HG03280 (cell line): ENCODE measurements around the gene PEX11A.

Experiments
- ATAC-seq: cut with Tn5 transposase; IDR thresholded peaks from one replicate; pipeline ENCODE4 v1.9.1; 2021; ENCODE audit warnings: mild to moderate bottlenecking, moderate library complexity; ENCODE audit not compliant: unreplicated experiment

The PEX11A gene

DNA sequence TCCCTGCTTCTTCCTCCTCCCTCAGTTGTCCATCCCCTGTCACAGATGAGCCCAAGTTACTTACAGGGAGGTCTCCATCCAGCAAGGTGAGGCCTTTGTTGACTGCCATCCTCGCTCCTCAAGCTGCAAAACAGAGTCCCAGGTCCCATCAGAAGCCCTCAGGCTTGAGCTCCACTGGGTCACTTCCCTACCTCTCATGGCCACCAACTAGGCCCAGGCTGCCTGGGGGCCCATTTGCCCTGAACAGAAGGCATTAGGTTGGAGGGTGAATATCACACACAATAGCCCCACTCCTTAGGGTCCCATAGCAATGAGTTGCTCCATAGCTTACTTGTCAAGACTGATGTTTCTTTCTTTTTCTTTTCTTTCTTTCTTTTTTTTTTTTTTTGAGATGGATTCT lies 13.2 kb downstream of the PEX11A start:
- ATAC-seq, result no peak

DNA sequence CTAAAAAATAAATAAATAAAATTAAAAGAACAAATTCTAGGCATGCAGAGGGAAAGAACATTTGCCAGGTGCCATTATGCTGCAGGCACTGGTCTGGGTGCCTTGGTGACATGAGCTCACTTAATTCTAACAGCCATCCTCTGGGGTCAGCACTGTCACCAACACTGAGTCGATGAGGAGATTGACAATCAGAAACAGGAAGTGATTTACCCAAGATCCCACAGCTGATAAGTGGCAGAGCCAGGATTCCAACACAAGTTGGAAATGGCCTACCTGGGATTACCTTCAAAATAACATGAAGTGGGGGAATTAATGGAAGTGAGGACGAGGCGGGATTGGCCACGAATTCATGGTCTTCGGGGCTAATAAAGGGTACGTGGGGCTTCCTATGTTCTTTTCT lies 14.9 kb downstream of the PEX11A start:
- ATAC-seq, result no peak

DNA sequence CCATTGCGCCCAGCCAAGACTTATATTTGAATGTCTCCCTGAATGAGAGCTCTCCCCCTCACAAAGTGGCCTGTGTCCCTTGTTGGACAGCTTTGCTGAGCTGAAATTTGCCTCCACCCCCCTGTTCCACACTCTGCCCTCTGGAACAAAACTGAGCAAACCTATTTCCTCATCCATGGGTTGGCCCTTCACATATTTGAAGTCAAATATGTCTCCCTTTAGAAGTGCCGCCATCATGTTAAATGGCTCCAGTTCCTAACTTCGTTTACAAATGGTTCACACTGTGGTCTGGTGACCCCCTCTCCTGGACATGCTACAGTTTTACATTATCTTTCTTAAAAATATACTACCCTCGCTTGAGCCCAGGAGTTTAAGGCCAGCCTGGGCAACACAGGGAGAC lies 16.0 kb downstream of the PEX11A start:
- no peak for ATAC-seq

DNA sequence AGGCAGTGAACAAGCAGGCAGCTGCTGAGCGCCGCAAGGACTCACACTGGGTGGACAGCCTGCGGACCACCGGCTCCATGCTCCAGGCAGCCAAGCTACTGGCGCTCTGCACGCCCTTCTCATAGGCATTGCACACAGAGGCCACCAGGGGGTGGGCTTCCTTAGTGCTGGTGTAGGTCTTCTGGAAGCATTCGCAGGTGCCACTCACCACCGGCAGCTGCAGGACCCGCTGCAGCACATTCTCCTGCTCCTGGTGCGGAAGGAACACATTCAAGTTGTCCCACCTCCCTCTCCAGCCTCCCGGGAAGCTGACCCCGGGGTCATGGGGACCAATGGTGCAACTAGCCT lies 17.4 kb downstream of the PEX11A start:
- no peak for ATAC-seq

GRCh38 chr15:89672221-89673164 lies 18.1 kb downstream of the PEX11A start:
- ATAC-seq, result no peak

DNA sequence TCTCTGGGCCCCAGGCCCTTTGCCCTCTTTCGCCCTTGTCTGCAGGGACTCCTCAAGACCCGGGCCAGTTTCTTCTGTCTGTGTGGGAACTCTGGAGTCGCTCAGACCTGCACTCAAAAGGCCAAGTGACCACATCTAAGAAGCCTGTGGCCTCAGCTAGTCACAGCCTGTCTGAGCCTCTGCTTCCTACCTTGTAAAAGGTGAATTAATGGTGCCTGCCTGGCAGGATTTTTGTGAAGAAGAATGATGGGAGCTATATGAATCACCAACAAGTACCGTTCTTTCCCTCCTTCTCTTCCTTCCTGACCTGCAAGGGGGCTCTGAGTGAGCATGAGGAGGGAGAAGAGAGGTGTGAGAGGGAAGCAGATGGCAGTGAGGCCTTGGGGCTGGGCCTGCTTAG lies 18.9 kb downstream of the PEX11A start:
- ATAC-seq, result no peak

GRCh38 chr15:89670971-89671560 lies 19.5 kb downstream of the PEX11A start:
- no peak for ATAC-seq

DNA sequence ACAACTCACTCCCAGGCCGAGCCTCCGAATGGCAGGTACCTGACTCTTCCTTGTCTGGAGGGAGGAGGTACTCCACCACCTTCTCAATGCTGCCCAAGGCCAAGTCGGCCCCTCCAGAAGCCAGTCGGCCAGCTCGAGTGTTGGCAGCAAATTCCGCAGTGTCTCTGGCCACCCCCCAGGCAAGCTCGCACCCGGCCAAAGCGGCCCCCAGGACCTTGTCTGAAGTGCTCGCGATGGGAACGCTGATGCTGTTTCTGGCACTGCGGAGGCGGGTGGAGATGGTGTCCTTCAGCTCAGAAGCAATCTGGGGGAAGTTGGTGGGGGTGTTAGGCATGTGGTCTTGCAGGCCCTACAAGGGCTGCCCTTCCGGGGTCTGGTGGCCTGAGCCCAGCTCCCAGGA lies 20.6 kb downstream of the PEX11A start:
- ATAC-seq, result no peak

- ATAC-seq, result no peak
Observed at GRCh38 chr15:89669309-89669865, 21.2 kb downstream of the PEX11A start.

GRCh38 chr15:89668171-89668570 lies 22.4 kb downstream of the PEX11A start:
- ATAC-seq, result no peak

- ATAC-seq, result no peak
Observed at GRCh38 chr15:89667706-89667960, 22.9 kb downstream of the PEX11A start.

GRCh38 chr15:89666858-89667705 lies 23.5 kb downstream of the PEX11A start:
- ATAC-seq, result no peak

- ATAC-seq, result no peak
Observed at GRCh38 chr15:89666184-89666857, 24.2 kb downstream of the PEX11A start.

DNA sequence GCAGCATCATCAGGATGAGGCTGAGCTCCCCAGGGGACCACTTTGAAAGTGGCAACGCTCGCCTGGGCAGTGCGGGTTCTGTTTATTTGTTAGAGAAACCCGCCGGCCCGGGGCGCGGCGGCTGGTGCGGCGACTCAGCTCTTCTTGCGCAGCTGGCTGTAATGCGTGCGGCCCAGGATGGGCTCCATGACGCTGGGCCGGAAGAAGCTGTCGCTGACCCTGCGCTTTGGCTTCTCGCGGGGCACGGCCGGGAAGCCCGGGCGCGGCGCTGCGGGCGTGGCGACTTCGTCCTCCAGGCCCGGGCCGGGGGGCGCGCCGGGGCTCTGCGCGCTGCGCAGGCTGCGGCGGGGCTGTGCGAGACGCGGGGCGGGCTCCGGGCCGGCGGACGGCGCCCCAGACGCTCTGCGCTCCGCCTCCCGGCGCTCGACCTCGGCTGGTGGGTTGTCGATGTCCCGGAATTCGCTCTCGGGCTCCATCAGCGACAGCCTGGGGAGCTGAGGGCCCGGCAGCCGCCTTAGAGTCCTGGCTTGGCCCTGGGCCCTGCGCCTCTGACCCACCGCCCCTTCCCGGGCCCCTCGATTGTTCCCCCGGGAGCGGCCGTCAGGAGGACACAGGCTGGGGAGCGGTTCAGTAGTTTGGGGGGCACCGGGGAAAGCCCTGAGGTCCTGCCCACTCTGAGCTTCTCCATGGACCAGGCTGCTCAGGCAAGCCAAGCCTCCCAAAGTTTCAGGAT lies 24.9 kb downstream of the PEX11A start:
- no peak for ATAC-seq

DNA sequence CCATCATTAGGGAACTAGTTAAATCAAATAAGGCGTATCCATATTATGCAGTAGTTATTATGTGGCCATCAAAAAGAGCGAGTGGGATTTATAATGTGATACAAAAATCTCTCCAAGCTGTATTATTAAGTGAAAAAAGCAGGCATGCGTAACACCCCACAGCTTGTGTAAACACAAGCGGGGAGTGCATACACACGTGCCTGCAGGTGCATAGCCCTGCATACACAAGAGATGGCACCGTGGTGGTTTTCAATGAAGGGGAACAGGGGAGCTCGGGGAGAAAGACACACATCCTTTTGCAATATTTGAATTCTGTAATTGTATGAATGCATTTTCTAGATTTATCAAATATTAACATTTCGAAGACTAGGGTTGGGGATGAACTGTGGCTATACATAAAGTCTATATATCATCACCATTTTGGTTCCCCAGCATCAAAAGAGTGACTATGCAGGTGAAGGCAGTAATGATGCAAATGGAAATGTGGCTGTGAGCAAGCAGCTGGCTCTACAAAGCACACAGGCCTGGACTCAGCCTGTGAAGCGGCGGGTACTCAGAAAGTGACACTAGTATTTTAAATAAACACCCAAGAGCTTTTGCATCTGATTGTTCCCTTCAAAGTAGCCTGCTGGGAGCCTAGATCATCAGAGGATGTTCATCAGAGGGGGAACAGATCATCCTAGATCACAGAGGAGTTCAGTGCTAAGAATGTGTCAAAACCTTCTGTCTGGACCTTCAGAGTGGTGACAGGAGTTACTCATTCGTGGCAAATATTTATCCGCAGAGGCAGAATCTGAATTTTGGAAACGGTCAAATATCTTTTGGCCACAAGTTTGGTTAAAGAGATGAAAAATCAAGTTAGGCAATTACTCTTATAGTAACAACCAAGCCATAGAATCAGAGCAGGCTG lies 25.9 kb downstream of the PEX11A start:
- no peak for ATAC-seq

- no peak for ATAC-seq
Observed at GRCh38 chr15:89662893-89663626, 27.5 kb downstream of the PEX11A start.

DNA sequence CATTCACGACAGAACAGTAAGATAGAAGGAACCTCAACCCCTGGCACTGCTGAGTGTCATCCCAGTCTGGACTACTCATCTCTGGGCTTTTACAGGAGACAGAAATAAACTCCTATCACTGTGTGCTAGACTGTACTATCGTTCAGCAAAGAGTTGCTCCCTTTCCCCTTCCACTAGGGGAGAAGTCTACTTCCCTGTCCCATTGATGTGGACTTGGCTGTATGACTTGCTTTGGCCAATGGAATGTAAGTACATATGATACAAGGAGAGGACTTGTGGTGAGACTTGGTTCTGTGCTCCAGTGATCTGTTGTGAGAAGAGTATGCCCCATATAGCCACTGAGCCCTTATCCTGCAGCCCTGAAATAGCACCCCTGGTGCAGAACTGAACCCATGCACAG lies 30.0 kb downstream of the PEX11A start:
- ATAC-seq, result no peak

- no peak for ATAC-seq
Observed at GRCh38 chr15:89659295-89659694, 31.3 kb downstream of the PEX11A start.
